OCI-LY7 (cell line): ENCODE data around the gene ZCCHC10.

Source experiments
- EZH2phosphoT487 ChIP-seq: fragments of 200-600 bp; sonication (generic); IDR thresholded peaks from 2 replicates; pipeline ENCODE4 v1.6.1; 2018; ENCODE audit warnings: low read depth, borderline replicate concordance, mild to moderate bottlenecking, mixed run types, antibody characterized with exemption, low read length, moderate library complexity, mixed read lengths
- TF ChIP-seq, protein P1 (sequence below): fragments of 200-600 bp; sonication (generic); conservative IDR thresholded peaks from 2 replicates; pipeline ENCODE4 v1.5.1; 2014; ENCODE audit warnings: mild to moderate bottlenecking, antibody characterized with exemption, low read length, moderate library complexity, mixed read lengths

DNA sequence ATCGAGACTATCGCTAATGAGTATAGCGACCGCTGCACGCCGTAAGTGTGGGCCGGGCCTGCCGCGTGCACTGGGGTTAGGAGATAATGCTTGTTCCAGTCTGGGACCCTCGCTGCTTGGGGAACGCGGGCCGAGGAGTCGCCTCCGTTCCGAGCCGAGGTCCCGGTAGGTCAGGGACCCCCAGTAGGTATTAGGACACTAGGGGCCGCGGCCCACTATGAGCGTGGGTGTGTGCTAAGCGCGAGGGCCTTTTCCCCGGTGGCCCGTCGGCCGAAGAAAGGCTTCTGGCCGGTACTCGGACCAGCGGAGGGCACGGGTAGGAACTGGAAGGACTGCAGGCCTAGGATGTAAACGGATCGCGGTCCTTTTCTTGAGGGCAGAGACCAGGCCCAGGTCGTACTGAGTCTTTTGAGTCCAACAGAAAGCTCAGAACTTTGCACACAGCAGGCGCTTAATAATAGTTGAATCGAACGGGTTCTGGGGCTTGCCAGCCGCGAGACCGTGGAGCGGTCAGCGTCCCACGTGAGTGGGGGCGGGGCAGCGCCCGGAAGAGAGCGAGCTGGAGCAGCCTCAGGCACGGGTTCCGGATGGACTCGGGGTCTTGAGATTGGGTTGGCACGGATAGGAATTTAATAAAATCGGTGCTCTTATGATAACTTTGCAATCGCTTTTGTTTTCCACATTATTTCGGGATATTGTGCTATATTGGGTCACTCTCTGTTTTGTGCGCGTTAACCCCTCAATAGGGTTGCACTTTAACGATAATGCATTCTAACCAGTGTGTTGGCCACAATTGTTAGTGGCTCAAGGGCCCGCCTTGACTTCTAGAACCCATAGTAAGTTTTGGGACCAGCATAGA, 26.2 kb upstream of the ZCCHC10 start:
- TF ChIP-seq, protein P1, sequence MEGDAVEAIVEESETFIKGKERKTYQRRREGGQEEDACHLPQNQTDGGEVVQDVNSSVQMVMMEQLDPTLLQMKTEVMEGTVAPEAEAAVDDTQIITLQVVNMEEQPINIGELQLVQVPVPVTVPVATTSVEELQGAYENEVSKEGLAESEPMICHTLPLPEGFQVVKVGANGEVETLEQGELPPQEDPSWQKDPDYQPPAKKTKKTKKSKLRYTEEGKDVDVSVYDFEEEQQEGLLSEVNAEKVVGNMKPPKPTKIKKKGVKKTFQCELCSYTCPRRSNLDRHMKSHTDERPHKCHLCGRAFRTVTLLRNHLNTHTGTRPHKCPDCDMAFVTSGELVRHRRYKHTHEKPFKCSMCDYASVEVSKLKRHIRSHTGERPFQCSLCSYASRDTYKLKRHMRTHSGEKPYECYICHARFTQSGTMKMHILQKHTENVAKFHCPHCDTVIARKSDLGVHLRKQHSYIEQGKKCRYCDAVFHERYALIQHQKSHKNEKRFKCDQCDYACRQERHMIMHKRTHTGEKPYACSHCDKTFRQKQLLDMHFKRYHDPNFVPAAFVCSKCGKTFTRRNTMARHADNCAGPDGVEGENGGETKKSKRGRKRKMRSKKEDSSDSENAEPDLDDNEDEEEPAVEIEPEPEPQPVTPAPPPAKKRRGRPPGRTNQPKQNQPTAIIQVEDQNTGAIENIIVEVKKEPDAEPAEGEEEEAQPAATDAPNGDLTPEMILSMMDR = no peak
- no peak for TF ChIP-seq EZH2phosphoT487
